T-helper 17 cell (primary cell): ENCODE results near the gene PCDHA8. TPM values are rescaled to one million over a fixed set of nuclear protein-coding genes. Genes with fewer than 3 reads are reported as not detected.
"Not testable (repeated sequence)": the region's sequence is repeated elsewhere in the genome, so short reads cannot be mapped to it uniquely, and the experiment has no call there.

Experiments
- ATAC-seq: fragments of 150-1000 bp; cut with Tn5 transposase; 2 replicates; pipeline ENCODE4 v1.10.0; 2021; ENCODE audit warnings: mild to moderate bottlenecking, moderate library complexity
- DNase-seq, 3 donors: peaks; one replicate each; pipeline versions ENCODE4 v3.0.0 to v3.0.0-alpha.2; 2020 to 2021
- H3K9me3 ChIP-seq: one replicate; pipeline ENCODE4 v1.7.0; 2013; ENCODE audit warnings: low read length, mild to moderate bottlenecking; ENCODE audit not compliant: control insufficient read depth, poor library complexity, severe bottlenecking
- H3K27ac Mint-ChIP-seq: one replicate; pipeline ENCODE4 v1.8.0; 2022; ENCODE audit warnings: mild to moderate bottlenecking, moderate library complexity, mixed read lengths
- H3K27me3 Mint-ChIP-seq: one replicate; pipeline ENCODE4 v1.8.0; 2022; ENCODE audit warnings: mixed read lengths
- H3K36me3 Mint-ChIP-seq: one replicate; pipeline ENCODE4 v1.8.0; 2022; ENCODE audit warnings: low read depth, mixed read lengths
- H3K4me1 Mint-ChIP-seq: one replicate; pipeline ENCODE4 v1.8.0; 2022; ENCODE audit warnings: mild to moderate bottlenecking, mixed read lengths
- H3K4me3 Mint-ChIP-seq: one replicate; pipeline ENCODE4 v1.8.0; 2022; ENCODE audit warnings: mild to moderate bottlenecking, moderate library complexity, mixed read lengths
- total RNA-seq, 4 donors: library from RNA in 2 of 4; stranded (reverse) in 2 of 4; gene quantifications; one replicate each; pipeline ENCODE4 v1.2.3 and lab custom pipeline; 2022 to 2026

The PCDHA8 gene
- total RNA-seq, 2 donors from 2014 or later: not detected

DNA sequence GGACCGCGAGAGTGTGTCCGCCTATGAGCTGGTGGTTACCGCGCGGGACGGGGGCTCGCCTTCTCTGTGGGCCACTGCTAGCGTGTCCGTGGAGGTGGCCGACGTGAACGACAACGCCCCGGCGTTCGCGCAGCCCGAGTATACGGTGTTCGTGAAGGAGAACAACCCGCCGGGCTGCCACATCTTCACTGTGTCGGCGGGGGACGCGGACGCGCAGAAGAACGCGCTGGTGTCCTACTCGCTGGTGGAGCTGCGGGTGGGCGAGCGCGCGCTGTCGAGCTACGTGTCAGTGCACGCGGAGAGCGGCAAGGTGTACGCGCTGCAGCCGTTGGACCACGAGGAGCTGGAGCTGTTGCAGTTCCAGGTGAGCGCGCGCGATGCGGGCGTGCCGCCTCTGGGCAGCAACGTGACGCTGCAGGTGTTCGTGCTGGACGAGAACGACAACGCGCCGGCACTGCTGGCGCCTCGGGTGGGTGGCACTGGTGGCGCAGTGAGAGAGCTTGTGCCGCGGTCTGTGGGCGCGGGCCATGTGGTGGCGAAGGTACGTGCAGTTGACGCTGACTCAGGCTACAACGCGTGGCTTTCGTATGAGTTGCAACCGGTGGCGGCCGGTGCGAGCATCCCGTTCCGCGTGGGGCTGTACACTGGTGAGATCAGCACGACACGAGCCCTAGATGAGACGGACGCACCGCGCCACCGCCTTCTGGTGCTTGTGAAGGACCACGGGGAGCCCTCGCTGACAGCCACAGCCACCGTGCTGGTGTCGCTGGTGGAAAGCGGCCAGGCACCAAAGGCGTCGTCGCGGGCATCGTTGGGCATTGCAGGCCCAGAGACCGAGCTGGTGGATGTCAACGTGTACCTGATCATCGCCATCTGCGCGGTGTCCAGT is 5.1 kb upstream of the PCDHA8 start:
- no peaks in the 10 kb centered on the region for H3K9me3 ChIP-seq
- Mint-ChIP-seq H3K4me3 (no peak overlapping the region), H3K4me1 (no peaks in the 10 kb centered on the region), H3K27me3 (peaks cover 8% of the 10 kb centered on the region), H3K36me3 (no peaks in the 10 kb centered on the region), H3K27ac (no peak overlapping the region)
- ATAC-seq (no peak), DNase-seq (no peak)

DNA sequence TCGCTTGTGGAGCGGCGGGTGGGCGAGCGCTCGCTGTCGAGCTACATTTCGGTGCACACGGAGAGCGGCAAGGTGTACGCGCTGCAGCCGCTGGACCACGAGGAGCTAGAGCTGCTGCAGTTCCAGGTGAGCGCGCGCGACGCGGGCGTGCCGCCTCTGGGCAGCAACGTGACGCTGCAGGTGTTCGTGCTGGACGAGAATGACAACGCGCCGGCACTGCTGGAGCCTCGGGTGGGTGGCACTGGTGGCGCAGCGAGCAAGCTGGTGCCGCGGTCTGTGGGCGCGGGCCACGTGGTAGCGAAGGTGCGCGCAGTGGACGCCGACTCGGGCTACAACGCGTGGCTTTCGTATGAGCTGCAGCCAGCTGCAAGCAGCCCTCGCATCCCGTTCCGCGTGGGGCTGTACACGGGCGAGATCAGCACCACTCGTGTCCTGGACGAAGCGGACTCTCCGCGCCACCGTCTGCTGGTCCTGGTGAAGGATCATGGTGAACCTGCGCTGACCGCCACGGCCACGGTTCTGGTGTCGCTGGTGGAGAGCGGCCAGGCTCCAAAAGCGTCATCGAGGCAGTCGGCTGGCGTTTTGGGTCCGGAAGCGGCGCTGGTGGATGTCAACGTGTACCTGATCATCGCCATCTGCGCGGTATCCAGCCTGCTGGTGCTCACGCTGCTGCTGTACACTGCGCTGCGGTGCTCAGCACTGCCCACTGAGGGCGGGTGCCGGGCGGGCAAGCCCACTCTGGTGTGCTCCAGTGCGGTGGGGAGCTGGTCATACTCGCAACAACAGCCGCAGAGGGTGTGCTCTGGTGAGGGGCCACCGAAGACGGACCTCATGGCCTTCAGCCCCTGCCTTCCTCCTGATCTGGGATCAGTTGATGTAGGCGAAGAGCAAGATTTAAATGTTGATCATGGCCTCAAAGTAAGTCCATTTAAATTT is 2.1 kb downstream of the PCDHA8 start:
- H3K36me3 Mint-ChIP-seq: peaks cover 2% of the 10 kb centered on the region
- ATAC-seq: no peak
- H3K27ac Mint-ChIP-seq: no peak overlapping the region

DNA sequence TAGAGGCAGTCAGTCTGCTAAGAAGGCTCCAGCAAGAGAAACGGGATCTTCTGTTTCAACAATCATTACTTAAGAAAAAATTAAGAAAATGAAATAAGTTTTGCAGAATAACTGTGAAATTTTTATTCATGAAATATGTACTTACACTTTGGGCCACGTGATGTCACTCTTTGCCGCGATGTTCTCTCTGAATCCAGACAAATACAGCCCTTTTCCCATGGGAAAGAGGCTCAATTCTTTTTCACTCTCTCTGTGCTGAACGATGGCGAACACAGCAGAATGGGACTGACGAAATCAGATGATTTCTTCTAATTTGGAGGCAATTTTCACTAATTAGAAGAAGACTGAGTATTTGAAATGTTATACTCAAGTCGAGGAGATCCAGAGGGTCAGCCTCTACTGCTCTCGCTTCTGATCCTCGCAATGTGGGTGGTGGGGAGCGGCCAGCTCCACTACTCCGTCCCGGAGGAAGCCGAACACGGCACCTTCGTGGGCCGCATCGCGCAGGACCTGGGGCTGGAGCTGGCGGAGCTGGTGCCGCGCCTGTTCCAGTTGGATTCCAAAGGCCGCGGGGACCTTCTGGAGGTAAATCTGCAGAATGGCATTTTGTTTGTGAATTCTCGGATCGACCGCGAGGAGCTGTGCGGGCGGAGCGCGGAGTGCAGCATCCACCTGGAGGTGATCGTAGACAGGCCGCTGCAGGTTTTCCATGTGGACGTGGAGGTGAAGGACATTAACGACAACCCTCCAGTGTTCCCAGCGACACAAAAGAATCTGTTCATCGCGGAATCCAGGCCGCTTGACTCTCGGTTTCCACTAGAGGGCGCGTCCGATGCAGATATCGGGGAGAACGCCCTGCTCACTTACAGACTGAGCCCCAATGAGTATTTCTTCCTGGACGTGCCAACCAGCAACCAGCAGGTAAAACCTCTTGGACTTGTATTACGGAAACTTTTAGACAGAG is 7.4 kb downstream of the PCDHA8 start, which contains the start of gene PCDHA9:
TSS of gene PCDHA9 (plus strand) at position 244 of the 964 bp plus-strand sequence. CDS start at position 358, 114 bp downstream.
- H3K27me3 Mint-ChIP-seq: peaks cover 31% of the 10 kb centered on the region
- H3K4me1 Mint-ChIP-seq, DNase-seq, H3K27ac Mint-ChIP-seq, H3K9me3 ChIP-seq, H3K4me3 Mint-ChIP-seq, ATAC-seq, H3K36me3 Mint-ChIP-seq: not testable (repeated sequence)

More for the DNA sequence above, 2.1 kb downstream of the PCDHA8 start:
- Mint-ChIP-seq H3K4me3 (no peak overlapping the region), H3K27me3 (peaks cover 15% of the 10 kb centered on the region), H3K4me1 (no peaks in the 10 kb centered on the region)
- no peaks in the 10 kb centered on the region for H3K9me3 ChIP-seq
- no peak for DNase-seq

DNA sequence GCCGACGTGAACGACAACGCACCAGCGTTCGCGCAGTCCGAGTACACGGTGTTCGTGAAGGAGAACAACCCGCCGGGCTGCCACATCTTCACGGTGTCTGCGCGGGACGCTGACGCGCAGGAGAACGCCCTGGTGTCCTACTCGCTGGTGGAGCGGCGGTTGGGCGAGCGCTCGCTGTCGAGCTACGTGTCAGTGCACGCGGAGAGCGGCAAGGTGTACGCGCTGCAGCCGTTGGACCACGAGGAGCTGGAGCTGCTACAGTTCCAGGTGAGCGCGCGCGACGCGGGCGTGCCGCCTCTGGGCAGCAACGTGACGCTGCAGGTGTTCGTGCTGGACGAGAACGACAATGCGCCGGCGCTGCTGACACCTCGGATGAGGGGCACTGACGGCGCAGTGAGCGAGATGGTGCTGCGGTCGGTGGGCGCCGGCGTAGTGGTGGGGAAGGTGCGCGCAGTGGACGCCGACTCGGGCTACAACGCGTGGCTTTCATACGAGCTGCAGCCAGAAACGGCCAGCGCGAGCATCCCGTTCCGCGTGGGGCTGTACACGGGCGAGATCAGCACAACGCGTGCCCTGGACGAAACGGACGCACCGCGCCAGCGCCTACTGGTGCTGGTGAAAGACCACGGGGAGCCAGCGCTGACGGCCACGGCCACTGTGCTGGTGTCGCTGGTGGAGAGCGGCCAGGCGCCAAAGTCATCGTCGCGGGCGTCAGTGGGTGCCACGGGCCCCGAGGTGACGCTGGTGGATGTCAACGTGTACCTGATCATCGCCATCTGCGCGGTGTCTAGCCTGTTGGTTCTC is 9.0 kb downstream of the PCDHA8 start:
- H3K36me3 Mint-ChIP-seq, DNase-seq, H3K4me1 Mint-ChIP-seq, H3K27ac Mint-ChIP-seq, H3K9me3 ChIP-seq, H3K4me3 Mint-ChIP-seq, ATAC-seq: not testable (repeated sequence)
- H3K27me3 Mint-ChIP-seq: peaks cover 38% of the 10 kb centered on the region

DNA sequence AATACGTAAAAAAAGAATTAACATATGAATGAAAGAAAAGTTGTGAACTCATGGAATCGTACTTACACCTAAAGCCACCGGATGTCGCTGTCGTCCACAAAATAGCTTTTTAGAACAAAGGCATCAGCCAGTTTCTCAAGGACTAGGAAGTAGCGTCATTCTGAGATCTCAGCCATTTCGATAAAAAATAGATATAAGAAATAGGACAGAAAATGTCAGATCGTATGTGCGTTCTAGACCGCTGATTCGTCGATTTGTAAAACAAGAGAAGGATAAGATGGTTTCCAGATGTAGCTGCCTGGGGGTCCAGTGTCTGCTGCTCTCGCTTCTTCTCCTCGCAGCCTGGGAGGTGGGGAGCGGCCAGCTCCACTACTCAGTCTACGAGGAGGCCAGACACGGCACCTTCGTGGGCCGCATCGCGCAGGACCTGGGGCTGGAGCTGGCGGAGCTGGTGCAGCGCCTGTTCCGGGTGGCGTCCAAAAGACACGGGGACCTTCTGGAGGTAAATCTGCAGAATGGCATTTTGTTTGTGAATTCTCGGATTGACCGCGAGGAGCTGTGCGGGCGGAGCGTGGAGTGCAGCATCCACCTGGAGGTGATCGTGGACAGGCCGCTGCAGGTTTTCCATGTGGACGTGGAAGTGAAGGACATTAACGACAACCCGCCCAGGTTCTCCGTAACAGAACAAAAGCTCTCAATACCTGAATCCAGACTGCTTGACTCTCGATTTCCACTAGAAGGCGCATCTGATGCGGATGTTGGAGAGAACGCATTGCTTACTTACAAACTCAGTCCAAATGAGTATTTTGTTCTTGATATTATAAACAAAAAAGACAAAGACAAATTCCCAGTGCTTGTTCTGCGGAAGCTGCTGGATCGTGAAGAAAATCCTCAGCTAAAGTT is 15.0 kb downstream of the PCDHA8 start, which contains the start of gene PCDHA10:
TSS of gene PCDHA10 (plus strand) at position 126 of the 903 bp plus-strand sequence. CDS start at position 278, 152 bp downstream.
- no peak within 1 kb of the TSS for H3K27ac Mint-ChIP-seq
- H3K4me1 Mint-ChIP-seq: no peaks in the 10 kb centered on the region
- ATAC-seq (no peak), DNase-seq (no peak)
- no peaks in the 10 kb centered on the region for H3K9me3 ChIP-seq
- no peaks in the 10 kb centered on the region for H3K36me3 Mint-ChIP-seq
- peaks cover 25% of the 10 kb centered on the region for H3K27me3 Mint-ChIP-seq
- H3K4me3 Mint-ChIP-seq: no peak within 1 kb of the TSS

DNA sequence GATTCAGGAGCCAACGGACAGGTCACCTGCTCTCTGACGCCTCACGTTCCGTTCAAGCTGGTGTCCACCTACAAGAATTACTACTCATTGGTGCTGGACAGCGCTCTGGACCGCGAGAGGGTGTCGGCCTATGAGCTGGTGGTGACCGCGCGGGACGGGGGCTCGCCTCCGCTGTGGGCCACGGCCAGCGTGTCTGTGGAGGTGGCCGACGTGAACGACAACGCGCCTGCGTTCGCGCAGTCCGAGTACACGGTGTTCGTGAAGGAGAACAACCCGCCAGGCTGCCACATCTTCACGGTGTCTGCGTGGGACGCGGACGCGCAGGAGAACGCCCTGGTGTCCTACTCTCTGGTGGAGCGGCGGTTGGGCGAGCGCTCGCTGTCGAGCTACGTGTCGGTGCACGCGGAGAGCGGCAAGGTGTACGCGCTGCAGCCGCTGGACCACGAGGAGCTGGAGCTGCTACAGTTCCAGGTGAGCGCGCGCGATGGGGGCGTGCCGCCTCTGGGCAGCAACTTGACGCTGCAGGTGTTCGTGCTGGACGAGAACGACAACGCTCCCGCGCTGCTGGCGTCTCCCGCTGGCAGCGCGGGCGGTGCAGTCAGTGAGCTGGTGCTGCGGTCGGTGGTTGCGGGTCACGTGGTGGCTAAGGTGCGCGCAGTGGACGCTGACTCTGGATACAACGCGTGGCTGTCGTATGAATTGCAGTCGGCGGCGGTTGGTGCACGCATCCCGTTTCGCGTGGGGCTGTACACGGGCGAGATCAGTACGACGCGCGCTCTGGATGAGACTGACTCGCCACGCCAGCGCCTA is 16.4 kb downstream of the PCDHA8 start:
- no peaks in the 10 kb centered on the region for H3K4me1 Mint-ChIP-seq

DNA sequence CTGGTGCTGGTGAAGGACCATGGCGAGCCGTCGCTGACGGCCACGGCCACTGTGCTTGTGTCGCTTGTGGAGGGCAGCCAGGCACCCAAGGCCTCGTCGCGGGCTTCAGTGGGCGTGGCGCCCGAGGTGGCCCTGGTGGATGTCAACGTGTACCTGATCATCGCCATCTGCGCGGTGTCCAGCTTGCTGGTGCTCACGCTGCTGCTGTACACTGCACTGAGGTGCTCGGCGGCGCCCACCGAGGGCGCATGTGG is 16.9 kb downstream of the PCDHA8 start:
- Mint-ChIP-seq H3K36me3 (no peaks in the 10 kb centered on the region), H3K27me3 (peaks cover 22% of the 10 kb centered on the region), H3K27ac (no peak overlapping the region), H3K4me1 (no peaks in the 10 kb centered on the region), H3K4me3 (no peak overlapping the region)
- DNase-seq (no peak), ATAC-seq (no peak)
- peaks cover 3% of the 10 kb centered on the region for H3K9me3 ChIP-seq

More for the DNA sequence above, 16.4 kb downstream of the PCDHA8 start:
- Mint-ChIP-seq H3K36me3 (no peaks in the 10 kb centered on the region), H3K27ac (no peak overlapping the region), H3K27me3 (peaks cover 28% of the 10 kb centered on the region), H3K4me3 (no peak overlapping the region)
- H3K9me3 ChIP-seq: peaks cover 3% of the 10 kb centered on the region
- DNase-seq: no peak
- ATAC-seq: no peak

DNA sequence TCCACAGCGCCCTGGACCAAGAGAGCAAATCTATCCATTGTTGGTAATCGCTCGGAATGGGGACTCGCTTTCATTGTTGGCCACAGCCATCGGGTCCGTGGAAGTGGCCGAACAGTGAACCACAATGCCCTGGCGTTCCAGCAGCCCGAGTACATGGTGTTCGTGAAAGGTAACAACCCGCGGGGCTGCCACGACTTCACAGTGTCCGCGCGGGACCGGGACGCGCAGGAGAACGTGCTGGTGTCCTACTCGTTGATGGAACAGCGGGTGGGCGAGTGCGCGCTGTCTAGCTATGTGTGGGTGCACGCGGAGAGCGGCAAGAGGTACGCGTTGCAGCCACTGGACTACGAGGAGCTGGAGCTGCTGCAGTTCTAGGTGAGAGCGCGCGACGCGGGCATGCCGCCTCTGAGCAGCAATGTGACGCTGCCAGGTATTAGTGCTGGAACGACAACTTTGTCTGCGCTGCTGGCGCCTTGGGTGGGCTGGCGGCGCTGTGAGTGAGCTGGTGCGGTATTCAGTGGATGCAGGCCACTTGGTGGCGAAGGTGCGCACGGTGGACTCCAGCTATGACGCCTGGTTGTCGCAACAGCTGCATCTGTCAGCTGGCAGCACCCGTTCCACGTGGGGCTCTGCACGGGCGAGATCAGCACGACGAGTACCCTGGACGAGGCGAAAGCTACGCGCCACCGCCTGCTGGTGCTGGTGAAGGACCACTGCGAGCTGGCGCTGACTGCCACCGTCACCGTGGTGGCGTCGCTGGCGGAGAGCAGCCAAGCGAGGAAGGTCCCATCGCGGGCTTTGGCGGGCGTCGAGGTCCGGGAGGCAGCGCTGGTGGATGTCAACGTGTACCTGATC is 21.7 kb downstream of the PCDHA8 start:
- H3K27me3 Mint-ChIP-seq: peaks cover 9% of the 10 kb centered on the region
- ATAC-seq (no peak), DNase-seq (no peak)
- no peak overlapping the region for H3K27ac Mint-ChIP-seq
- no peak overlapping the region for H3K4me3 Mint-ChIP-seq
- H3K4me1 Mint-ChIP-seq: no peaks in the 10 kb centered on the region
- H3K36me3 Mint-ChIP-seq: no peaks in the 10 kb centered on the region
- H3K9me3 ChIP-seq: peaks cover 3% of the 10 kb centered on the region

DNA sequence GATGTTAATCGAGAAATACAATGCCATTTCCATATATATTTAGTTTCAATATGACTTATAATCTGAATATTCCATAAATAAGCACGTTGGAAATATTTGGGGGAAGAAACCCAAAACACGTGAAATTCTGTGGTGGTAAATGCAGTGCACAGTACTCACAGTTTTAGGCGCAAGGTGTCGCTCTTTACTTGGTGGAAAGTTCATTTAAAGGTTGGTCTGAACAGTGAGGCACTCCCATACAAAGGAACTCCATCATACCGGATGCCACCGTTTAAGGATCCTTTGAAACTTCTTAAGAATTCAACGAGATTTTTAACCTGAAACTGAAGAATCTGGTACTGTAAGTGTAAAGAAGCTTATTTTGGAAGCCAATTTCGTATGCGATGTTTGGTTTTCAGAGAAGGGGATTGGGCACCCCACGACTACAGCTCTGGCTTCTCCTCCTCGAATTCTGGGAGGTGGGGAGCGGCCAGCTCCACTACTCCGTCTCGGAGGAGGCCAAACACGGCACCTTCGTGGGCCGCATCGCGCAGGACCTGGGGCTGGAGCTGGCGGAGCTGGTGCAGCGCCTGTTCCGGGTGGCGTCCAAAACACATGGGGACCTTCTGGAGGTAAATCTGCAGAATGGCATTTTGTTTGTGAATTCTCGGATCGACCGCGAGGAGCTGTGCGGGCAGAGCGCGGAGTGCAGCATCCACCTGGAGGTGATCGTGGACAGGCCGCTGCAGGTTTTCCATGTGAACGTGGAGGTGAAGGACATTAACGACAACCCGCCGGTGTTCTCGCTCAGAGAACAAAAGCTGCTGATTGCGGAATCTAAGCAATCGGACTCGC is 28.0 kb downstream of the PCDHA8 start, which contains the start of gene PCDHA11:
TSS of gene PCDHA11 (plus strand) at position 237 of the 834 bp plus-strand sequence. CDS start at position 384, 147 bp downstream.
- Mint-ChIP-seq H3K4me1 (no peaks in the 10 kb centered on the region), H3K4me3 (no peak within 1 kb of the TSS), H3K27ac (no peak within 1 kb of the TSS), H3K36me3 (no peaks in the 10 kb centered on the region), H3K27me3 (peaks cover 19% of the 10 kb centered on the region)
- H3K9me3 ChIP-seq: no peaks in the 10 kb centered on the region
- ATAC-seq (no peak), DNase-seq (no peak)
